Common myeloid progenitor, CD34-positive (primary cell): ENCODE data around the gene MFAP3L.

ENCODE experiments used
- CTCF ChIA-PET: fragments of 350-600 bp; sonication (Branson Sonifier 250); formaldehyde crosslinking; loops from one replicate; lab custom pipeline; 2021; ENCODE audit warnings: antibody characterized with exemption; lab: Charles Lee
- POLR2A ChIA-PET: fragments of 350-600 bp; sonication (Branson Sonifier 250); formaldehyde crosslinking; loops from one replicate; lab custom pipeline; 2021; ENCODE audit warnings: antibody characterized with exemption; lab: Charles Lee
- DNase-seq, 3 donors: peaks; one replicate each; pipeline versions ENCODE4 v3.0.0 to v3.0.0-alpha.2; 2013
- H3K27ac ChIP-seq, 2 experiments: 1 replicate in 1 of 2; 2 replicates in 1 of 2; pipeline ENCODE4 v1.7.0; 2013; ENCODE audit warnings: inconsistent platforms in 2 of 2, low read length in 2 of 2, mild to moderate bottlenecking in 2 of 2, low read depth in 1 of 2, moderate library complexity in 1 of 2; ENCODE audit not compliant: severe bottlenecking in 2 of 2, insufficient read depth in 1 of 2, poor library complexity in 1 of 2
- H3K27me3 ChIP-seq, 5 experiments: replicated peaks in 2 of 5; 1 replicate in 3 of 5; 2 replicates in 2 of 5; pipeline versions ENCODE4 v1.6.1 to v1.7.0; 2013; ENCODE audit warnings: low read length in 4 of 5, mild to moderate bottlenecking in 2 of 5, moderate library complexity in 2 of 5, inconsistent platforms in 1 of 5; ENCODE audit not compliant: insufficient read depth in 5 of 5, control insufficient read depth in 4 of 5
- H3K36me3 ChIP-seq, 4 experiments: 1 replicate in 2 of 4; 2 replicates in 2 of 4; pipeline versions ENCODE4 v1.6.1 to v1.7.0; 2013; ENCODE audit warnings: low read length in 3 of 4, control low read depth in 1 of 4, mild to moderate bottlenecking in 1 of 4; ENCODE audit not compliant: control insufficient read depth in 4 of 4, insufficient read depth in 4 of 4
- H3K4me1 ChIP-seq, 4 experiments: 1 replicate in 3 of 4; 2 replicates in 1 of 4; pipeline versions ENCODE4 v1.6.1 to v1.7.1; 2013; ENCODE audit warnings: low read length in 3 of 4, mild to moderate bottlenecking in 3 of 4, control low read depth in 1 of 4, inconsistent platforms in 1 of 4, moderate library complexity in 1 of 4; ENCODE audit not compliant: control insufficient read depth in 4 of 4, insufficient read depth in 4 of 4; ENCODE audit errors: control extremely low read depth in 1 of 4
- H3K4me3 ChIP-seq, 7 experiments: 1 replicate in 4 of 7; 2 replicates in 3 of 7; pipeline versions ENCODE4 v1.5.1 to v1.7.0; 2013; ENCODE audit warnings: mild to moderate bottlenecking in 7 of 7, low read length in 6 of 7, moderate library complexity in 6 of 7, inconsistent platforms in 2 of 7, low read depth in 2 of 7, control low read depth in 1 of 7; ENCODE audit not compliant: insufficient read depth in 4 of 7, control insufficient read depth in 1 of 7; ENCODE audit errors: extremely low read depth in 1 of 7
- H3K9me3 ChIP-seq, 5 experiments: 1 replicate in 4 of 5; 2 replicates in 1 of 5; pipeline versions ENCODE4 v1.6.1 to v1.7.1; 2013; ENCODE audit warnings: low read length in 4 of 5, mild to moderate bottlenecking in 2 of 5, inconsistent platforms in 1 of 5, low read depth in 1 of 5, moderate library complexity in 1 of 5; ENCODE audit not compliant: control insufficient read depth in 4 of 5, insufficient read depth in 2 of 5; ENCODE audit errors: control extremely low read depth in 1 of 5
- WGBS: methylation state at CpG from one replicate; pipeline ENCODE4 v1.1.5; 2013; ENCODE audit not compliant: insufficient coverage; 5-methylcytosine and 5-hydroxymethylcytosine counted together

The MFAP3L gene

DNA sequence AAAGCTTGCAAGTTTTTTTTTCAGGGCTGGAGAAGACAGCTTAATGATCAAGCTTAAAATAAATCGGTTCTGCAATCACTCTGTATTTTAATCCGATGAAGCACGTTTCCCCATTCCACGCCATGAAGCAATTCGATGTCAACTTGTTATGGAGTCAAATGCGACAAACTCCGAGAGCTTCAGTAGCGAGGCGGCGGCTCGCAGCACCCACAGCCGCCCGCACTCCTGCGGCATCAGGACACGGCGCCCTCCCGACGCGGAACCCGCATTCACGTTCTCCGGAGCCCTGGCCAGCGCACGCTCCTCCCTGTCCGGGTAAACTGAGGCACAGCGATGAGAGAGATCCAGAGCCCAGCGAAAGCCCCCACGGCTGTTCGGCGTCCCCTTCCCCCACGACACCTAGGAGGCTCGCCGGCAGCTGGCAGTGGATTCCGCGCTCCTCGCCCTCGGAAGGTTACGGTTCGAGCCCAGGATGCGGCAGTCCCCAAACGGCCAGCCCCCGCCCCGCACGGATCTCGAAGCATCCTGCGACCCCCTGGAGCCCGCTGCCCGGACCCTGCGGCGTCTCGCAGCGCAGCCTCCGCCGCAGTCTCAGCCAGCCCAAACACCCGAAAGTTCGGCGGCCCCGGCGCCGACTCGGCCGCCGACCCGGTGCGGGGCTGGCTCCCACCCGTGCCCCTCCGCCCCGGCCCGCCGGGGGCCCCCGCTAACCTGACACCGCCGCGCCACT is 507 bp downstream of the MFAP3L start:
- peak in 2 of 3 donors; percentile 36 to 48 for DNase-seq
- Histone ChIP-seq H3K4me1 (peaks cover 2 to 16% (median 15%) of the 10 kb centered on the region in 4 experiments), H3K9me3 (no peaks in the 10 kb centered on the region), H3K27ac (no peak overlapping the region), H3K27me3 (peaks cover 0 to 29% (median 4%) of the 10 kb centered on the region in 5 experiments), H3K36me3 (no peaks in the 10 kb centered on the region), H3K4me3 (peak overlapping the region; percentile 52 to 91 (median 84))
- ChIA-PET POLR2A (no interaction called here), CTCF (interaction anchor here (0.8 to 2.4 kb wide), 6 partner anchors 11 to 413 kb away, joined by 3 to 10 read pairs (median 6); partner anchors contain the start of genes CLCN3 and NEK1)
- WGBS, result 2% methylated on average over 74 of the region's 74 CpGs

GRCh38 chr4:170022211-170022610 is 4.0 kb downstream of the MFAP3L start:
- CTCF ChIA-PET, result interaction anchor here (2.6 to 3.2 kb wide), 2 partner anchors 10 to 212 kb away, joined by 6 to 9 read pairs; no protein-coding TSS in a partner anchor
- POLR2A ChIA-PET, result no interaction called here
- no peak overlapping the region for H3K4me3 ChIP-seq
- no peaks in the 10 kb centered on the region for H3K9me3 ChIP-seq
- H3K27ac ChIP-seq, result no peak overlapping the region
- peaks cover 2 to 13% (median 11%) of the 10 kb centered on the region in 4 experiments for H3K4me1 ChIP-seq
- H3K36me3 ChIP-seq, result no peaks in the 10 kb centered on the region
- H3K27me3 ChIP-seq, result peaks cover 0 to 15% (median 4%) of the 10 kb centered on the region in 5 experiments
- 100% methylated on average over 2 of the region's 2 CpGs for WGBS
- no peak for DNase-seq

GRCh38 chr4:170017252-170017651 is 8.9 kb downstream of the MFAP3L start:
- CTCF ChIA-PET, result no interaction called here
- no peak for DNase-seq
- H3K9me3 ChIP-seq, result no peaks in the 10 kb centered on the region
- WGBS, result 100% methylated on average over 1 of the region's 3 CpGs
- H3K27me3 ChIP-seq, result no peaks in the 10 kb centered on the region
- no peaks in the 10 kb centered on the region for H3K36me3 ChIP-seq
- no peak overlapping the region for H3K27ac ChIP-seq
- H3K4me3 ChIP-seq, result no peak overlapping the region
- POLR2A ChIA-PET, result no interaction called here
- H3K4me1 ChIP-seq, result peaks cover 0 to 18% (median 13%) of the 10 kb centered on the region in 4 experiments

- WGBS, result 100% methylated on average over 2 of the region's 4 CpGs
- ChIA-PET POLR2A (no interaction called here), CTCF (interaction anchor here (0.9 to 1.9 kb wide), 2 partner anchors 9 to 10 kb away, joined by 3 to 7 read pairs; no protein-coding TSS in a partner anchor)
- Histone ChIP-seq H3K4me3 (no peak overlapping the region), H3K36me3 (no peaks in the 10 kb centered on the region), H3K27ac (no peak overlapping the region), H3K9me3 (no peaks in the 10 kb centered on the region), H3K4me1 (peaks cover 2 to 29% (median 22%) of the 10 kb centered on the region in 4 experiments), H3K27me3 (no peaks in the 10 kb centered on the region)
- no peak for DNase-seq
Measured at GRCh38 chr4:170015285-170015684, 10.9 kb downstream of the MFAP3L start.

DNA sequence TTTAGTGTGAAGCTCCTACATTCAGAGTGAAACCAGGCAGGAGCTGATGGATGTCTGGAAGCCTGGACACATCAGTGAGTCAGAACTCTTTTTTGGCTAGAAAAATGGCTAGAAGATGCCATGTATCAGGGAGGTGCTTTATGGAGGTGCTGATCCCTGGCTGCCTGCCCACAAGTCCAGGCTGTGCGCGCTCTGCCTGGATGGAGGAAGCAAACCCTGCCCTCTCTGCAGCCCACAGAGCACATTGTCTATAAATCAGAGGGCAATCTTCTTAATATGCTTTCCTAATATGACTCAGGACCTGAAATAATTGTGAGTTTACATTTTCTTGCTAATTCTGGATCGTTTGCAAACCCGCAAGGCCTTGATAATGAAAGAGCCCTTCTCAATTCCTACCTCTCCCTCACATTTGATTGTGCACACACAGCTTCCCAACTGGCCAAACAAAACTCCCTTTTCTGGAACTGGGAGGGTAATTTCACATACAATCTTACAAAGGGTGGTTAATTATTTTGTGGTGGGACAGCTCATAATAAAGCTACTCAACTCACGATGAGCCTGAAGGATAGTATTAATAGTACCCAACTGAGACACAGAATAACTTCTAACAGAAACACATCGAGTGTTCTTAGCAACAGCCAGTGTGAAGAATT is 11.7 kb downstream of the MFAP3L start:
- CTCF ChIA-PET, result interaction anchor here (0.9 to 1.9 kb wide), 2 partner anchors 8 to 11 kb away, joined by 3 to 7 read pairs; no protein-coding TSS in a partner anchor
- Histone ChIP-seq H3K4me3 (no peak overlapping the region), H3K36me3 (no peaks in the 10 kb centered on the region), H3K27me3 (no peaks in the 10 kb centered on the region), H3K9me3 (no peaks in the 10 kb centered on the region), H3K4me1 (peaks cover 2 to 36% (median 22%) of the 10 kb centered on the region in 4 experiments), H3K27ac (no peak overlapping the region)
- POLR2A ChIA-PET, result no interaction called here
- peak in 2 of 3 donors; percentile 46 to 65 for DNase-seq
- WGBS, result 7% methylated on average over 2 of the region's 6 CpGs

- ChIA-PET POLR2A (no interaction called here), CTCF (interaction anchor here (0.6 to 2.1 kb wide), 4 partner anchors 9 to 1664 kb away, joined by 3 to 10 read pairs (median 8); no protein-coding TSS in a partner anchor)
- Histone ChIP-seq H3K4me1 (peaks cover 13 to 52% (median 34%) of the 10 kb centered on the region in 4 experiments), H3K9me3 (no peaks in the 10 kb centered on the region), H3K27me3 (no peaks in the 10 kb centered on the region), H3K4me3 (no peak overlapping the region), H3K27ac (no peak overlapping the region), H3K36me3 (no peaks in the 10 kb centered on the region)
- no peak for DNase-seq
- WGBS, result no CpG with 5 or more reads among the region's 2 CpGs
Measured at GRCh38 chr4:170012629-170012958, 13.6 kb downstream of the MFAP3L start.
